Osteocyte (in vitro differentiated cells): ENCODE data around the gene TPCN1. TPM values are rescaled to one million over a fixed set of nuclear protein-coding genes. Genes with fewer than 3 reads are reported as not detected.

Experiments used
- DNase-seq: peaks from one replicate; pipeline ENCODE4 v3.0.0; 2021; ENCODE audit warnings: mixed read lengths; ENCODE audit not compliant: unreplicated experiment; ENCODE audit errors: extremely low spot score
- H3K27ac Mint-ChIP-seq: one replicate; pipeline ENCODE4 v1.8.0; 2021; ENCODE audit warnings: mild to moderate bottlenecking, mixed read lengths; ENCODE audit not compliant: unreplicated experiment
- H3K27me3 Mint-ChIP-seq: one replicate; pipeline ENCODE4 v1.8.0; 2021; ENCODE audit warnings: mixed read lengths; ENCODE audit not compliant: unreplicated experiment
- H3K36me3 Mint-ChIP-seq: one replicate; pipeline ENCODE4 v1.8.0; 2021; ENCODE audit warnings: mixed read lengths; ENCODE audit not compliant: unreplicated experiment
- H3K4me1 Mint-ChIP-seq: one replicate; pipeline ENCODE4 v1.8.0; 2021; ENCODE audit warnings: mixed read lengths; ENCODE audit not compliant: unreplicated experiment
- H3K4me3 Mint-ChIP-seq: one replicate; pipeline ENCODE4 v1.8.0; 2021; ENCODE audit warnings: mild to moderate bottlenecking, moderate library complexity, mixed read lengths; ENCODE audit not compliant: unreplicated experiment
- H3K9me3 Mint-ChIP-seq: one replicate; pipeline ENCODE4 v1.8.0; 2021; ENCODE audit warnings: mixed read lengths; ENCODE audit not compliant: unreplicated experiment
- total RNA-seq: library from RNA; stranded (reverse); gene quantifications from 2 replicates; pipeline ENCODE4 v1.2.1, GENCODE V29; 2021
- TF ChIP-seq, protein P1 (sequence below): fragments of 200-600 bp; sonication (generic); IDR thresholded peaks from 2 replicates; pipeline ENCODE4 v1.5.0; 2021; ENCODE audit warnings: antibody characterized with exemption, mild to moderate bottlenecking, moderate library complexity

The TPCN1 gene
- total RNA-seq, 1 donor from 2014 or later, result 80.6 TPM

DNA sequence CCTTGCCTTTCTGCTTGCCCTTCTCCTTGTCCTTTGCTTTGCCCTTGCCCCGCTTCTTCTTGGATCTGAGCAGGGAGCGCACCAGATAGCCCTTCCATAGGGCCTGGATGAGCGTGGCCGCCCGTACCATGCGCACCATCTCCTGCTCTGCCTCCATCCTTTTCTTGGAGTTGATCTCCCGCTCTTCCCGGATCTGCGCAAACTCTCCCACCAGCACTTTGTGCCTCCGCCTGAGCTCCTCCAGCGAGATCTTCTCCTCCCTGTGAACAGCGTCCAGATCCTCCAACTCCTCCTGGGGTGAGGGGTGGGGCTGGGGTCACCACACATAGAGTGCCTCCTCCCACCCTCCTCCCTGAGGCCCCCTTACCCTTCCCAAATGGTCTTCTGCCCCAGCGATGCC lies 25.7 kb upstream of the TPCN1 start:
- H3K4me1 Mint-ChIP-seq, result peaks cover 60% of the 10 kb centered on the region
- peak overlapping the region; percentile 91 for H3K27ac Mint-ChIP-seq
- H3K27me3 Mint-ChIP-seq, result no peaks in the 10 kb centered on the region
- DNase-seq, result no peak
- peak overlapping the region; percentile 30 for H3K4me3 Mint-ChIP-seq
- H3K9me3 Mint-ChIP-seq, result no peaks in the 10 kb centered on the region
- H3K36me3 Mint-ChIP-seq, result peaks cover 5% of the 10 kb centered on the region
- TF ChIP-seq, protein P1, sequence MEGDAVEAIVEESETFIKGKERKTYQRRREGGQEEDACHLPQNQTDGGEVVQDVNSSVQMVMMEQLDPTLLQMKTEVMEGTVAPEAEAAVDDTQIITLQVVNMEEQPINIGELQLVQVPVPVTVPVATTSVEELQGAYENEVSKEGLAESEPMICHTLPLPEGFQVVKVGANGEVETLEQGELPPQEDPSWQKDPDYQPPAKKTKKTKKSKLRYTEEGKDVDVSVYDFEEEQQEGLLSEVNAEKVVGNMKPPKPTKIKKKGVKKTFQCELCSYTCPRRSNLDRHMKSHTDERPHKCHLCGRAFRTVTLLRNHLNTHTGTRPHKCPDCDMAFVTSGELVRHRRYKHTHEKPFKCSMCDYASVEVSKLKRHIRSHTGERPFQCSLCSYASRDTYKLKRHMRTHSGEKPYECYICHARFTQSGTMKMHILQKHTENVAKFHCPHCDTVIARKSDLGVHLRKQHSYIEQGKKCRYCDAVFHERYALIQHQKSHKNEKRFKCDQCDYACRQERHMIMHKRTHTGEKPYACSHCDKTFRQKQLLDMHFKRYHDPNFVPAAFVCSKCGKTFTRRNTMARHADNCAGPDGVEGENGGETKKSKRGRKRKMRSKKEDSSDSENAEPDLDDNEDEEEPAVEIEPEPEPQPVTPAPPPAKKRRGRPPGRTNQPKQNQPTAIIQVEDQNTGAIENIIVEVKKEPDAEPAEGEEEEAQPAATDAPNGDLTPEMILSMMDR, result no peak

DNA sequence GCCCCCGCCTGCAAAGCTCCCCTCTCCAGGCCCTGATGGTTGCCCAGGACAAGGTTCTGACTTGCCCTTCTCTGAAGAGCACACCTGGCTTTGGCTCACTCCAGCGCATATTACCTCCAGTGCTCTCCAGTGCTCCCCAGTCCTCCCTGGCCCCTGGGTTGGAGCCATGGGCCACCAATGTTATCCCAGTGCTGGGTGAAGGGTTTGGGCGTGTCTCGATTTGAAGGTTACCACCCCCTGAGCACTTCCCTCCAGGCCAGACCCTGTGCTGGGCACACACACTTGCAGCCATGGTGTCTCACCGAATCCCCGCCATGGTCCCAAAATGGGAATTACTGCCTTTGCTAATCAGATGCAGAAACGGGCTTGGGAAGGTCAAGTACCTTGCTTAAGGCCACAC lies 24.7 kb upstream of the TPCN1 start:
- Mint-ChIP-seq H3K27ac (no peak overlapping the region), H3K4me3 (no peak overlapping the region), H3K27me3 (no peaks in the 10 kb centered on the region), H3K4me1 (peaks cover 57% of the 10 kb centered on the region), H3K9me3 (no peaks in the 10 kb centered on the region), H3K36me3 (peaks cover 4% of the 10 kb centered on the region)
- DNase-seq, result no peak
- TF ChIP-seq, protein P1, result no peak

DNA sequence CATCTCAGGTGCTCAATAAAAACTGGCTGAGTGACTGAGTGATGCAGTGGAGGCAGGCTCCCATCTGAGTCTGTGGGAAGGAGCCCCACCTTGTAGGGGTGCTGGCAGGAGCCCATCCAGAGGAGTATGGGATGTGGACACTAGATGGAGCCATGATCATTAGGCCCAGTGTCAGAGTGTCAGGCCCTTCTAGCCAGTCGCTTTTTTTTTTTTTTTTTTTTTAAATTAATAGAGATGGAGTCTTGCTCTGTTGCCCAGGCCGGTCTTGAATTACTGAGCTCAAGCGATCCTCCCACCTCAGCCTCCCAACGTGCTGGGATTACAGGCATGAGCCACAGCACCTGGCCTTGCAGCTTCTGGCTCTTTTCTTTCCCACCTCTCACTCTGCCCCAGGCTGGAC lies 24.3 kb upstream of the TPCN1 start:
- TF ChIP-seq, protein P1, result peak; percentile 79
- Mint-ChIP-seq H3K4me3 (no peak overlapping the region), H3K27ac (no peak overlapping the region), H3K9me3 (no peaks in the 10 kb centered on the region), H3K4me1 (peaks cover 57% of the 10 kb centered on the region), H3K36me3 (peaks cover 1% of the 10 kb centered on the region), H3K27me3 (no peaks in the 10 kb centered on the region)
- DNase-seq, result no peak

DNA sequence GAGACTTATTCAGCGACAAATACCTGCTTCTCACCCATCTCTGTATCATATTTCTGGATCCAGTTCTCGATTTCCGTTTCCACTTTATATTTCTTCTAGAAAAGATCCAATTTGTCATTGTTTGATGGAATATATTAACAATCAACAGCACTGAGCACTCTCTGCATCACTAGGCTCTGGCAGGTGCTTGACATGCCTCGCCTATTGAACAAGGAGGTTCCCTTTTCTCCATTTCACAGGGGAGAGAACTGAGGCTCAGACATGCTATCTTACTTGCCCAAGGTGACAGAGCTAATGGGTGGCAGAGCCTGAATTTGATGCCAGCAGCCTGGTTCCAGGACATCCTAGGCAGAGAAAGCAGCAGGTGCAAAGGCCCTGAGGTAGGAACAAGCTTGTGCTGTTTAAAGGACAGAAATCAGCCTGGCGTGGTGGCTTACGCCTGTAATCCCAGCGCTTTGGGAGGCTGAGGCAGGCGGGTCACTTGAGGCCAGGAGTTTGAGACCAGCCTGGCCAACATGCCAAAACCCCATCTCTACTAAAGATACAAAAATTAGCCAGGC lies 23.7 kb upstream of the TPCN1 start:
- Mint-ChIP-seq H3K36me3 (no peaks in the 10 kb centered on the region), H3K4me3 (no peak overlapping the region), H3K9me3 (no peaks in the 10 kb centered on the region), H3K27ac (no peak overlapping the region), H3K4me1 (peaks cover 51% of the 10 kb centered on the region), H3K27me3 (no peaks in the 10 kb centered on the region)
- TF ChIP-seq, protein P1, result no peak
- no peak for DNase-seq

DNA sequence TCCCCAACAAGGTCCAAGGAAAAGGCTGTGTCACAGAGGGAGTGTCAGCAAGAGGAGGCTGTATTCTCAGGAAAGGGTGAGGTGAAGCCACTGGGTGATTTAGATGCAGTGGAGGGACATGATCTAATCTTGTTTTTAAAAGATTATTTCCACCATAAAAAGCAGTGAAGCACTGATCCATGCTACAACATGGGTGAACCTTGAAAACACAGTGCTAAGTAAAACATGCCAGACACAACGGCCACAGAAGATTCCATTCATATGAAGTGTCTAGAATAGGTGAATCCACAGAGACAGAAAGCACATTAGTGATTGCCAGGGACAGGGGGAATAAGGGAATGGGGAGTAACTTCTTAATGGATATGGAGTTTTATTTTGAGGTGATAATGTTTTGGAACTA lies 23.0 kb upstream of the TPCN1 start:
- no peaks in the 10 kb centered on the region for H3K27me3 Mint-ChIP-seq
- peaks cover 48% of the 10 kb centered on the region for H3K4me1 Mint-ChIP-seq
- no peaks in the 10 kb centered on the region for H3K9me3 Mint-ChIP-seq
- H3K27ac Mint-ChIP-seq, result no peak overlapping the region
- DNase-seq, result no peak
- H3K4me3 Mint-ChIP-seq, result no peak overlapping the region
- TF ChIP-seq, protein P1, result no peak
- no peaks in the 10 kb centered on the region for H3K36me3 Mint-ChIP-seq
